ENCODE data around the gene TMEM178B. TPM values are rescaled to one million over a fixed set of nuclear protein-coding genes. Genes with fewer than 3 reads are reported as not detected.

The TMEM178B gene
- total RNA-seq, 2 donors from 2014 or later, result 1.7 to 4.1 TPM

DNA sequence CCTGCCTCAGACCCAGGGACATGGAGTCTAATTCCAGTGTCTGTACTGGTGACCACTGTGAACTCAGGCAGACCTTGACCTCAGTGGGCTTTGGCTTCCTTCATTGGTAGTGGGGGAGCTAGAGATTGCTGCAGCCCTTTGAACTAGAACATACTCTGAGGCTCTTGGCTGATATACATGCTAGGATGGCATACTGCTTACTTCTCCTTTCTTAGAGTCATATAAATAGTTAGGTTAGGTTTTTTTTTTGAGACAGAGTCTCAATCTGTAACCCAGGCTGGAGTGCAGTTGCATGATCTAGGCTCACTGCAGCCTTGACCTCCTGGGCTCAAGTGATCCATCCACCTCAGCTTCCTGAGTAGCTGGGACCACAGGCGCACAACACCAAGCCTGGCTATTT is 49.7 kb downstream of the TMEM178B start:
- no peak overlapping the region for H3K27ac Mint-ChIP-seq
- Histone ChIP-seq H3K9ac (ENCODE audit: extremely low read depth, low read length, poor library complexity, severe bottlenecking) (no peak overlapping the region), H3K36me3 (ENCODE audit: control insufficient read depth, insufficient read depth, low read length) (no peaks in the 10 kb centered on the region), H3K9me3 (ENCODE audit: control insufficient read depth, low read length) (no peaks in the 10 kb centered on the region), H3K4me3 (ENCODE audit: low read length) (no peak overlapping the region), H3K4me1 (ENCODE audit: control insufficient read depth, insufficient read depth, low read length) (peaks cover 6% of the 10 kb centered on the region), H3K27me3 (ENCODE audit: control insufficient read depth, insufficient read depth, low read length, poor library complexity, severe bottlenecking) (no peaks in the 10 kb centered on the region), H3K27ac (ENCODE audit: low read depth, low read length) (no peak overlapping the region)
- H3K4me3 Mint-ChIP-seq, result no peak overlapping the region
- no peaks in the 10 kb centered on the region for H3K36me3 Mint-ChIP-seq (ENCODE audit: low read depth)
- TF ChIP-seq, protein P1, sequence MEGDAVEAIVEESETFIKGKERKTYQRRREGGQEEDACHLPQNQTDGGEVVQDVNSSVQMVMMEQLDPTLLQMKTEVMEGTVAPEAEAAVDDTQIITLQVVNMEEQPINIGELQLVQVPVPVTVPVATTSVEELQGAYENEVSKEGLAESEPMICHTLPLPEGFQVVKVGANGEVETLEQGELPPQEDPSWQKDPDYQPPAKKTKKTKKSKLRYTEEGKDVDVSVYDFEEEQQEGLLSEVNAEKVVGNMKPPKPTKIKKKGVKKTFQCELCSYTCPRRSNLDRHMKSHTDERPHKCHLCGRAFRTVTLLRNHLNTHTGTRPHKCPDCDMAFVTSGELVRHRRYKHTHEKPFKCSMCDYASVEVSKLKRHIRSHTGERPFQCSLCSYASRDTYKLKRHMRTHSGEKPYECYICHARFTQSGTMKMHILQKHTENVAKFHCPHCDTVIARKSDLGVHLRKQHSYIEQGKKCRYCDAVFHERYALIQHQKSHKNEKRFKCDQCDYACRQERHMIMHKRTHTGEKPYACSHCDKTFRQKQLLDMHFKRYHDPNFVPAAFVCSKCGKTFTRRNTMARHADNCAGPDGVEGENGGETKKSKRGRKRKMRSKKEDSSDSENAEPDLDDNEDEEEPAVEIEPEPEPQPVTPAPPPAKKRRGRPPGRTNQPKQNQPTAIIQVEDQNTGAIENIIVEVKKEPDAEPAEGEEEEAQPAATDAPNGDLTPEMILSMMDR (conservative IDR thresholded peaks at IDR 0.05), result no peak
- H3K9me3 Mint-ChIP-seq, result peaks cover 2% of the 10 kb centered on the region
- H3K27me3 Mint-ChIP-seq (ENCODE audit: insufficient read depth), result no peaks in the 10 kb centered on the region
- peaks cover 35% of the 10 kb centered on the region for H3K4me1 Mint-ChIP-seq
- no peak for DNase-seq
- WGBS, 2 experiments (ENCODE audit: insufficient coverage in 1 of 2, insufficient read length in 1 of 2), result 80 to 93% methylated on average over 1 of the region's 1 CpG

DNA sequence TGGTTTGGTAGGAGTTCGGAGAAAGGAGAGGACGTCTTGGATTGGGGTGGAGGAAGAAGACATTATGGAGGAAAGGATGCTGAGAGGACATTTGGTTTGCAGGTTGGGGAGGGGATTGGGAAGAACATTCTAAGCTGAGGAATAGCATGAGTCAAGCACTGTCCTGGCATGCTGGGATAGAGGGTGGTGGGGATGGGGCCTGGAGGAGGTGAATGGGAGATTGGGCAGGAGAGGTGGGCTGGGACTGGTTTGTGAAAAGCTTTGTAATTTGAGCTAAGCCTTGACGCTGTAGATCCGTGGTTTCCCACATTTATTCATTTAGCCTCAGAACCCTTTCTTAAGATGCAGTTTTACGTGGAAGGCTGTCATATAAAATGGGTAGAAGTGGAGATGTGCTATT is 52.2 kb downstream of the TMEM178B start:
- Mint-ChIP-seq H3K36me3 (ENCODE audit: low read depth) (no peaks in the 10 kb centered on the region), H3K9me3 (peaks cover 2% of the 10 kb centered on the region), H3K27me3 (ENCODE audit: insufficient read depth) (no peaks in the 10 kb centered on the region), H3K4me1 (peaks cover 40% of the 10 kb centered on the region), H3K4me3 (no peak overlapping the region), H3K27ac (no peak overlapping the region)
- Histone ChIP-seq H3K4me1 (ENCODE audit: control insufficient read depth, insufficient read depth, low read length) (peaks cover 6% of the 10 kb centered on the region), H3K4me3 (ENCODE audit: low read length) (no peak overlapping the region), H3K27ac (ENCODE audit: low read depth, low read length) (no peak overlapping the region), H3K9me3 (ENCODE audit: control insufficient read depth, low read length) (no peaks in the 10 kb centered on the region), H3K9ac (ENCODE audit: extremely low read depth, low read length, poor library complexity, severe bottlenecking) (no peak overlapping the region), H3K36me3 (ENCODE audit: control insufficient read depth, insufficient read depth, low read length) (no peaks in the 10 kb centered on the region), H3K27me3 (ENCODE audit: control insufficient read depth, insufficient read depth, low read length, poor library complexity, severe bottlenecking) (no peaks in the 10 kb centered on the region)
- 88 to 94% methylated on average over 2 to 5 of the region's 5 CpGs for WGBS, 2 experiments (ENCODE audit: insufficient coverage in 1 of 2, insufficient read length in 1 of 2)
- no peak for DNase-seq
- TF ChIP-seq, protein P1 (conservative IDR thresholded peaks at IDR 0.05), result no peak

DNA sequence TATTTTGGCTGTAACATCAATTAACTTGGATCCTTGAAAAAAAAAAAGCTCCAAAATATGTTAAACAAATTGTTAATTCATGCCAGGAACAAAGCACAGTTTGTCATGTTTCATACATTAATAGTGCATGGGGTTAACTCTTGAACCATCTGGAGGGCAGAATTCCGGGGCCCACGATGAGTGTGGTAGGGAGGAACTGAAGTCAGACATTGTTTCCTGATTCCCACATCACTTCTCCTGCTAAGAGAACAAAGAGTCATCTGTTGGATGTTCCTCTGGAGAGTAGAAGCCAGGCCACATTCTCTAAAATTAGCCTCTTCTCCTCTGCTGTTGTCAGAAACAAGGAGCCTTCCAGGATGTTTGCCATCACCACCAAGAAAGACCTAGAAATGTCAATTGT is 54.6 kb downstream of the TMEM178B start:
- no peaks in the 10 kb centered on the region for H3K27me3 Mint-ChIP-seq (ENCODE audit: insufficient read depth)
- Histone ChIP-seq H3K9me3 (ENCODE audit: control insufficient read depth, low read length) (no peaks in the 10 kb centered on the region), H3K27ac (ENCODE audit: low read depth, low read length) (peak overlapping the region; percentile 54), H3K36me3 (ENCODE audit: control insufficient read depth, insufficient read depth, low read length) (no peaks in the 10 kb centered on the region), H3K27me3 (ENCODE audit: control insufficient read depth, insufficient read depth, low read length, poor library complexity, severe bottlenecking) (no peaks in the 10 kb centered on the region), H3K9ac (ENCODE audit: extremely low read depth, low read length, poor library complexity, severe bottlenecking) (no peak overlapping the region), H3K4me3 (ENCODE audit: low read length) (no peak overlapping the region), H3K4me1 (ENCODE audit: control insufficient read depth, insufficient read depth, low read length) (no peaks in the 10 kb centered on the region)
- H3K4me3 Mint-ChIP-seq, result no peak overlapping the region
- H3K9me3 Mint-ChIP-seq, result peaks cover 2% of the 10 kb centered on the region
- WGBS, 2 experiments (ENCODE audit: insufficient coverage in 1 of 2, insufficient read length in 1 of 2), result 100% methylated on average over 2 of the region's 2 CpGs
- H3K27ac Mint-ChIP-seq, result no peak overlapping the region
- no peak for DNase-seq
- peaks cover 21% of the 10 kb centered on the region for H3K4me1 Mint-ChIP-seq
- TF ChIP-seq, protein P1 (conservative IDR thresholded peaks at IDR 0.05), result no peak
- H3K36me3 Mint-ChIP-seq (ENCODE audit: low read depth), result no peaks in the 10 kb centered on the region
